SK-N-MC (cell line): Measurements from ENCODE around the gene TXNDC15.
"Not testable (repeated sequence)": the region's sequence is repeated elsewhere in the genome, so short reads cannot be mapped to it uniquely, and the experiment has no call there.

Source experiments
- EZH2 ChIP-seq: fragments of 200-600 bp; sonication (generic); IDR thresholded peaks from one replicate; pipeline ENCODE4 v1.6.1; 2017; ENCODE audit warnings: antibody characterized with exemption
- POLR2AphosphoS5 ChIP-seq: IDR thresholded peaks from 2 replicates; pipeline ENCODE4 v1.6.1; 2012; ENCODE audit warnings: mild to moderate bottlenecking, low read depth, low read length, borderline replicate concordance

- not testable (repeated sequence) for TF ChIP-seq POLR2AphosphoS5, EZH2
Observed at GRCh38 chr5:134856465-134856864, 17.7 kb upstream of the TXNDC15 start.
